Stimulated activated CD4-positive, alpha-beta T cell treated with anti-CD3 and anti-CD28 coated beads, Interleukin-2, amount 100 ng/mL, for 4 hours (primary cell): ENCODE results near the gene NAT10.

Experiments
- DNase-seq: peaks from one replicate; pipeline ENCODE4 v3.0.0-alpha.2; 2020; ENCODE audit warnings: low read depth

Gene NAT10

GRCh38 chr11:34190192-34191139 is 85.0 kb downstream of the NAT10 start:
- DNase-seq = no peak

GRCh38 chr11:34191578-34191977 is 86.1 kb downstream of the NAT10 start:
- no peak for DNase-seq

GRCh38 chr11:34192481-34193401 is 87.3 kb downstream of the NAT10 start:
- DNase-seq = no peak

GRCh38 chr11:34194576-34195335 is 89.3 kb downstream of the NAT10 start:
- no peak for DNase-seq
